Epidermal melanocyte (primary cell): Measurements from ENCODE around the gene WDPCP.
"Not testable (repeated sequence)": the region's sequence is repeated elsewhere in the genome, so short reads cannot be mapped to it uniquely, and the experiment has no call there.

Experiments used
- DNase-seq: peaks from one replicate; pipeline ENCODE4 v3.0.0; 2011; ENCODE audit warnings: low spot score; ENCODE audit not compliant: insufficient read length

WDPCP gene

DNA sequence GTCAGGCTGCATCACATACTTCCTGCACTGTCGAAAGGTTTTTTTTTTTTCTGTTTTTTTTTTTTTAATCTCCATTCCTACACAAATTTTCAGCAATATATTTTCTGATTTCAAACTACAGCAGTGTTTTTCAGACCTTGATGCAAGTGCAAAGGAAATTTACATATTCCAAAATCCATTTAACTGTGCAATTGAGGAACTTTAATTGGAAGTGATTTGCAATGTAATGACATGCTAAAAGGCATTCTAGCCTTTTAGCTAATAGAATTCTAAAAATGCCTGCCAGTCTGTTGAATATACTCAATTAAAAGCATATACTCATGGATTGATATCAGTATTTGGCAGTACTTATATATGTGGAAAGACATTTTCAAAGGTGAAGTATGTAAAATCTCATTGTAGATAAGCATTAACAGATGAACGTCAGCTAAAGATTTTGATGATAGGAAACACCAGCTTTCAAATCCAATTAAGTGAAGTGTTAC is 327.1 kb downstream of the WDPCP start:
- no peak for DNase-seq

DNA sequence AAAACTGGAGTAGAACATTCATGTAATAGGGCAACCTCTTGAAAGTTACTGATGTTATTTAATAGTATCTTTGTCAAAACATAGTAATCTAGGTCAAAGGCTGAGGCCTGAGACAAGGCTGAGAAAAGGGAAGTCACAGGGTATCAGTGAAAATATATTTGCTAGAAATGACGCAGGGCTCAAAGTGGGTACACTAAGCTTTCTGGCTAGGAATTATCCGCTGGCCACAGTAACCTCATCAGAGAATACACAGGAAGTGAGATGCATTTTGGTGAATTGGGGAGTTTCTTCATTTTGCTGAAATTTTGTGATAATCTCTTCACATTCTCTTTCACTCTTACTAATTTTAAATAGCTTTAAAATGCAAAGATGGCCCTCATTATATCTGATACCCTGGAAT is 330.8 kb downstream of the WDPCP start:
- DNase-seq = no peak

DNA sequence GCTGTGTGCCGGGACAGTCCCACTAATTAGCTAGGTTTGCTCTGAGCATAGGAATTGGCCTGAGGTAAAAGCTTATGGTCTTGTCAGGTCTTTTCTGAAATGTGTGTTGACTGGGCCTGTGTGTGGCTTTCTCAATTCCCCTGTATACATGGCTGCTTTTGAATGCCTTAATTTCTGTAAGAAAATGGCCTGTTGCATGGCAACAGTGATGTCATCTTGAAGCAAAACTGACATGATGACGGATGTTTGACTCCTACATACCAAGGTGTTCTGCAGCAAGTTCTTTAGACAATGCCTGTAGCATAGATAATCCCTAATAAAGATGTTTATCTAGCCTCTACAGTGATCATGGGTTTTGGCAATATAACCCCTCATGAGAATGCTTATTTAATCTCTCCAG is 339.1 kb downstream of the WDPCP start:
- DNase-seq = no peak

DNA sequence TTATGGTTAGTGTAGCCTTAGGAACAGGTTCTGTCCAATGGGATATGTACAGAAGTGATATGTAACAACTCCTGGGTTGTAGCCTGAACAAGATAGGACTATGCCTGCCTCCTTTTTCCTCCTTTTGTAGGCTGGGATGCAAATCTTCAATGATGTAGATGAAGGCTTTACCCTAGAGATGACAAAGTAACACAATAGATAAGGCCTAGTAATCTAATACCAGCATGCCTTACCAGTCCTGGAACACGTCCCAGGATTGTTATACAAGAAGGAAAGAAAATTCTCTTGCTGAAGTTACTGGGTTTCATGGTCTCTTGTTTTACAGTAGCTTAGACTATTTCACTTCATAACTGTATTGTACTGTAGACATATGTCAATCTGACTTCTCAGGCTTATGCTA is 345.5 kb downstream of the WDPCP start:
- no peak for DNase-seq

DNA sequence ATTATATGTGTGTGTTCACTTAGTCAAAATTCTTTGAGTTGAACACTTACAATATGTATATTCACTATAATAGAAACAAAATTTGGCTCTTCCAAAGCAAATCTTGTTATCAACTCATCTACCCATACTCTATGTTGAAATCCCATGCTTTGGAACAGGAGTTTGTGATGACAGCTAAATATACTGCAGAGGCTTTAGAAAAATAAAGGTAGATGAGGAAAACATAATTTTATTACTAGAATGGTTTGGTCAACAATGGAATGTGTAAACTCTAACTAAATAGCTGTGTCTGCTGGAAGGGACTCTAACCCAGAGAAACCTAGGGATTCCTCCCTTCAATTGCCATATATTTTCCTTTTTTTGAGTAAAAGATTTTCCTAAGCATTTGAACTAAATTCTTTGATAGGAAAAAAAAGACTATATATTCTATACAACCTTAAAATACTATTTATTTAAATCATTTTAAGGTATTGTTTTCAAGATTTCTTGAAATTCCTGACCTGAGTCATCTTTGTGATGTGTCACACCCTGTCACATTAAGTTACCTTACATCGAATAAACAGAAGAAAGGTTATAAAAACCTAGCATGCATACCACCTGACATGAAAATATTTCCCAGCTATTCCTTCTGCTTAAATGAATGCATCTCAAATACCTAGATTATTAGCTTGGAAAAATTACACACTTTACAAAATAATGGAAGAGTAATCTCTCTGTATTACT is 362.2 kb downstream of the WDPCP start:
- DNase-seq = no peak

DNA sequence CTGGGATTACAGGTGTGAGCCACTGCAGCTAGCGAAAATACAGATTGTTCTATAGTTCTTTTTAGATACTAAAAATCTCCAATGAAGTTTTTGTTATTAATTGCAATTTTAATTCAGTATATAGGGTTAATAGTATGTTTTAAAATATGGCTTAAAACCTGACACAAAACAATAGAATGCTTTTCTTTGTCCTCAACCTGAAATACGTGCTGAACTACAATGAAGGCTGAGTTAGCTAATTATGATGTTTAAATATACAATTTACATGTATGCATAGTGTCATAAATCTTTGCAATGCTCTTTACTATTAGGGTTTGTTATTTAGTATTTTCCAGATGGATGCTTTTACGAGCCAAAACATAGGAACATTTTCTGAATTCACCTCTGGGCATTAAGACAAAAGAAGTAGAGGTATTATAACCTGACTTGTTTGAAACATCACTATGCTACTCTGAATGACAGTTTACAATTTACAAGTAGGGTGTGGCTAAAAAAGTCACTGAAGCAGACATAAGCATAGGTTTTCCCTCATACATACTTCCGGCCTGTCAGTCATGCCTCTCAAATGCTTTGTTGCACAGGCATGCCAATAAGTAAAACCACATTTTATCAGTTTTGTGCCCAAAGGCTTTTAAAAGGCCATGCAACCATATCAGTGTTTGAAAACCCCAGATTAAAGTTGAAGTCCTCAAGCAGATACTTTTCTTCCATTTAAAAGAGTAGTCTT is 369.3 kb downstream of the WDPCP start:
- no peak for DNase-seq

DNA sequence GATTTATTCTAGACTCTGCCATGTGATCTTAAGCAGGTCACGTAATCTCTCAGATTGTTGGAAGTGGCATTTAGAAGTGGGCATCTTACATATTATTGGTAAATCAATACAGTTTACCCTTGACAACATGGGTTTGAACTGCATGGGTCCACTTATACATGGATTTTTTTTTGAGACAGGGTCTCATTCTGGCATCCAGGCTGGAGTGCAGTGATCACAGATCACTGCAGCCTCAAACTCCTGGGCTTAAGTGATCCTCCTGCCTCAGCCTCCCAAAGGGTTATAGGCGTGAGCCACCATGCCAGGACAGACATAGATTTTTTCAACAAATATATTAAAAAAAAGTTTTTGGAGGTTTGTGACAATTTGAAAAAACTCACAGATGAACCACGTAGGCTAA is 393.0 kb downstream of the WDPCP start:
- DNase-seq = no peak

DNA sequence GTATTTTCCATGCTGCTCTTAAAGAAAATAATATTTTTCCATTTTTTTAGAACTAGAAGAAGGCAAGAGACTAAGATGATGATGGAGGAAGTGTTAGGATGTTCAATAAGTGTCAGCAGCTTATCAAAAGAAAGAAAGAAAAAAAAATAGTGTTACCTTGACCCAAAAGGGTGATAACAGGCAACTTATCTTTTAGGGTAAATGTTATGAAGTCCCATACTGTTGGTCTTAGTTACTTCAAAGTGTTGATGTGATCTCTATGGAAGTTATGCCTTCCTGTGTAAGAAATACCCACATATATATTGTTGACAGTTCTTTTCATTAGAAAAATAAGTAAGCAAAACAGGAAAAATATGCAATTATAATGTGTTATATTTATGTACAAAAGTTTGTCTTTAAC is 394.1 kb downstream of the WDPCP start:
- no peak for DNase-seq

DNA sequence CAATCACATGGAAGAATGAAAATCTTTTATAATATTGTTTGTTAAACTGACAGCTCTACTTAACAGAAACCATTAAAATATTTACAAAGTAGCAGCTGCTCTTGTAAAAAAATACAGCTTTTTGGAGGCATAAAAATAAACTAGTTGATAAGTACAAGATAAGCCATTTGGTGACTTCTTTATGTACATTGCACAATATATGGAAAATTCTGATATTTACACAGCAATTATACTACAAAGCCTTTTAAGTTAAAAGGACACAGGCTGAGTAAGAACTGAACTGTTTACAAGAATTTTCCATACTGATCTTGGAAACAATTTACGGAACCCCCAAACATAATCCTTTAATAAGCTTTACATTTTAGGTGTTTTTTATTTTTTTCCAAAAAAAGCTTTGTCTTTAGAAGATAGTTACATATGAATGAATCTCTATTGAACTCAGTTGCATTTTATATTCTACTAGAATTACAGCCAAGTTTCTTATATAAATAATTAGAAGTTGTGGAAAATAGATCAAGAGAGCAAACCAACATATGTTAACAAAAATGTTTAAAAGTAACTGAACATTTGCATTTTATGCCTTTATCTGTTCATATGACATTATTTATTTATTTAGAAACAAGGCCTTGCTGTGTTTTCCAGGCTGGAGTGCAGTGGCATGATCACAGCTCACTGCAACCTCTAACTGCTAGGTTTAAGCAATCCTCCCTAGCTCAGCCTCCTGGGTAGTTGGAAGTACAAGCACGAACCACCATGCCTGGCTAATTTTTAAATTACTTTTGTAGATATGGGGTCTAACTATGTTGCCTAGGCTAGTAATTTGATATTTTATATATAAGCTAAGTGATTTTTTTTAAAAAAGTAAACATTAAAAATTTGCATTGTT is 395.1 kb downstream of the WDPCP start:
- no peak for DNase-seq

DNA sequence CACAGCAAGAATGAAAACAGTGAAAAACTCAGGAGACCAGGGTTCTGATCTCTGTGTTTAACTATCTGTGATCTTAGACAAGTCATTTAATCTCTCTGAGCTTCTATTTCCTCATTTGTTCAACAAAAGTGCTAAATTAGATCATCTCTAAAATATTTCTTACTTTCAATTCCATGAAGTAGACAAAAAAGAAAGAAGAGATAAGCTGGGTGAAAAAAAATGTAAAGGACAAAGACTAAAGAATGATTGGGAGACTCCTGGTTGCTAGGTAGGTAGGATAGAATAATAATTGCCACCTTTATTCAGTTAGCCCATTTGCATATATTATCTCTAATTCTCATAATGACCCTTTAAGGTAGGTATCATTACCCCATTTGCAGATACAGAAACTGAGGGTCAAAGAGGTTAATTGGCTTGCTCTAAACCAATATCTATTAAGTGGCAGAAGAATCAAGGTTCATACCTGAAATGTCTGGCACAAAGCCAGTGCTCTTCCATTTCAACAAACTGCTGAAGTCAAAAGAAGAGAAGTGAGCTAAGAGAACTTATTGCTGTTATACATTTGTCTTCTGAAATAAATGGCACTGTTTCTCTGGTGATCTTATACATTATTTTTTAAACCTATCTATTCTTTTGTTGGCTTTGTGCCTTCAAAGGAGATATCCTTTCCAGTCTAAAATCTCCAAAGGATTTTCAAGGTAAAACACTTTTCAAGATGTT is 395.9 kb downstream of the WDPCP start:
- no peak for DNase-seq

DNA sequence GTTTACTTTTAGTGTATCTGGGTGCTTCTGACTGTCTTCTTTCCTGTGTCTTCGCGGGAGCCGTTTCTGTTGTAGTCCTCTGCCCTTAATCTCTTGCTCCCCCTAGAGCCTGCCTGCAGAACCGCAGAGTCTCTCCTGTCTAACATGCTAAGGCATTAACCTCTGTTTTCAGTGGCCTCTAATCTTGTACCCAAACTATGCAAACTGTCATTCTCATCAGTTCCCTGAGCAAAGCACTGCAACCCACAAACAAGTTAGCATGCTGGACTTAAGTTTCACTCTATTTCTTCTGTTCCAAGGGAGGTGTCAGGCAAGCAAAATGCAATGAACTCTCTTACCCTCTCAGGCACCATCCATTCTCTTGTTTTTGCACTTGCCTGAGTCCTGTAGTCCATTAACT is 399.3 kb downstream of the WDPCP start:
- no peak for DNase-seq

DNA sequence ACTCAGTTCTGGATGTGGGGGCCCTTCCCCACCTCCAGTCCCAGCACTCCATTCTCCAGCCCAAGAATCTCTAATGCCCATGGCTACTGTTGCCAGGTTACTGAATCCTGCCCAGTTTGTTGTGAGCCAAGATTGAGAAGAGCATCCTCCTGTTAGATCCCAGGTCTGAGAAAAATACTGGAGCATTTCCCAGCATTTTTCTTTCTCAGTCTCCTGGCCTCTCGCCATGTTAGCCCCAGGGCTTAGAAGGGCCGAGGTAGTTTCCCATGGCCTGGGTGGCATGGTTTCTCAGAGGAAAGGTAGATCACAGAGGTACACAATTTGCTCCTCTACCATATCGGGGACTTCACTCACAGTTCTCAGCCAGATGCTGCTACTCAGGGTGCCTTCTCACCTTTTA is 401.9 kb downstream of the WDPCP start:
- no peak for DNase-seq

DNA sequence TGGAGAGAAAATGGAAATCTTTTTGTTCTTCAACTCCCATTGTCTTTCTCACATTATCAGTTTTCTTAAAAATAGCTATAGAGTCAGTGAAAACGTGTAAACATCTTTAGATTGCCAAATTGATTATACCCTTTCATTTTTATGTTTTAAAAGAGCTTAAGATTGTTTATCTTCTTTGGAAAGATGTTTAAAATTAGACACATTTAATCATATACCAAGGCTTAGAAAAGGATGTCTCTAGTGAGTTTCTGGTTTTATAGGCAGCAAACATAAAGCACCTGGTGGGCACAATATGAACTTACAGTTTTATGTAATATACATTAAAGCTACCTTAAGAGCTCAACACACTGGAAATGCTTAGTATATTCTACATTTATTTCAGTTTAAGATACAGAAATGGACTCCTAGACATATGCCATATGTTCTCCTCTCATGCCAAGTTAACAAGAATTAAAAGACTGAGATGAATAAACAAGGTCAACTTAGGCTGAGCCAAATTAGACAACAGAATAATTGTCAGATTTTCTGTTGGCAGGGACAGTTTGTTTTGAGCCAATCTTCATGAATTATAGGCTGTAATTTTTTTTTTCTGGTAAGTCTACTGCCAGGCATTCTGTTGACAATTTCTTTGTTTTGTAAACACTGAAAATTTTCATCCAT is 425.0 kb downstream of the WDPCP start:
- DNase-seq = no peak

DNA sequence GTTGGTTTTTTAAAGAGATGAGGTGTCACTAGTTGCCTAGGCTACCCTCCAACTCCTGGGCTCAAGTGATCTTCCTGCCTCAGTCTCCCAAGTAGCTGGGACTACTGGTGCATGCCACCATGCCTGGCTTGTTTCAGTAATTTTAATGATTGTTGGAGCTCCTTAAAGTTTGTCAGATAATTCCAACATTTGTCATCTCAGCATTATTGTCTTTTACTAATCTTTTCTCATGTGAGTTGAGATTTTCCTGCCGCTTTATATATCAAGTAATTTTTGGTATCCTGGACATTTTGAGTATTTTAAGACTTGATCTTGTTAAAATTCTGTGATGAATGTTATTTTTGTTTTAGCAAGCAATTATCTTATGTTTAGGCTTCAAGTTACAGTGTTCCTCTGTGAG is 429.0 kb downstream of the WDPCP start:
- no peak for DNase-seq

DNA sequence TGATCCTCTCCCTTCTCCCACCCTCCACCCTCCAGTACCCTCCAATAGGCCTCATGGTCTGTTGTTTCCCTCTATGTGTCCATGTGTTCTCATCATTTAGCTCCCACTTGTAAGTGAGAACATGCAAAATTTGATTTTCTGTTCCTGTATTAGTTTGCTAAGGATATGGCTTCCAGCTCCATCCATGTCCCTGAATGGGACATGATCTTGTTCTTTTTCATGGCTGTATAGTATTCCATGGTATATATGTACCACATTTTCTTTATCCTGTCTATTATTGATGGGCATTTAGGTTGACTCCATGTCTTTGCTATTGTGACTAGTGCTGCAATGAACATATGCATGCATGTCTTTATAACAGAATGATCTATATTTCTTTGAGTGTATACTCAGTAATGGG is 451.6 kb downstream of the WDPCP start:
- DNase-seq = not testable (repeated sequence)

DNA sequence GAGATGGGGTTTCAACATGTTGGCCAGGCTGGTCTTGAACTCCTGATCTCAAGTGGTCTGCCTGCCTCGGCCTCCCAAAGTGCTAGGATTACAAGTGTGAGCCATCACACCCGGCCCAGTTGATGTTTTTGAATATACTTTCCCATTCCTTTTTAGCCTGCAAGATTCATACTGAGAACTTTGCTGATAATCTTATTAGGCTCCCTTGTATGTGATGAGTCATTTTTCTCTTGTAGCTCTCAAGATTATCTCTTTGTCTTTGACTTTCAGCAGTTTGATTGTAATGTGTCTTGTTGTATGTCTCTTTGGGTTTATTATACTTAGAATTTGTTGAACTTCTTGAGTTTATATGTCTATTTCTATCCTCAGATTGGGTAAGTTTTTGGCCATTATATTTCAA is 456.3 kb downstream of the WDPCP start:
- DNase-seq = no peak

DNA sequence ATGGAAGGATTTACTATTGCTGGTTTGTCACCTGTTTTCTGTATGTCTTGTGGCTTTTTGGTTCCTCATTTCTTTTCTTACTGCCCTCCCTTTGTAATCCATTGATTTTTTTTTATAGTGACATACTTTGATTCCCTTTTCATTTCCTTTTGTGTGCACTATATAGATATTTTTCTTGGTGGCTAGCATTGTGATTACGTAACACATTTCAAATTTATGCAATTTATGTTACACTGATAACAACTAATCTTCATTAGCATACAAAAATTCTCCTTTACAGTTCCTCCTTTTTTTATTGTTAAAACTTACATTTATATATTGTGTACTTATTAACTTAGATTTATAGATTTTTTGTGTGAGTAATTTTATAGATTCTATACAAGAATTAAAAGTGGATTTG is 457.1 kb downstream of the WDPCP start:
- DNase-seq = no peak

DNA sequence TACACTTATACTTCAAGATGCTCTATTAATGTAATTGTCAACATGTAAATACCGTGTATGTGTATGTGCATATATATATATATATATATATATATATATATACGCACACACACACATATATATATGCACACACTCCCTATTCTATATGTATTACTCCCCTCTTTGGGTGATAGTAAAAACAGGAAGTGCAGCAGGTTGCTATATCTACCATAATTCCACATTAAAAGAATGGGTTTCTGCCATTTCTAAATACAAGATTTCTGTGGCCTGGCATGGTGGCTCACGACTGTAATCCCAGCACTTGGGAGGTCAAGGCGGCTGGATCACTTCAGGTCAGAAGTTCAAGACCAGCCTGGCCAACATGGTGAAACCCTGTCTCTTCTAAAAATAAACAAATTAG is 460.7 kb downstream of the WDPCP start:
- DNase-seq = no peak

DNA sequence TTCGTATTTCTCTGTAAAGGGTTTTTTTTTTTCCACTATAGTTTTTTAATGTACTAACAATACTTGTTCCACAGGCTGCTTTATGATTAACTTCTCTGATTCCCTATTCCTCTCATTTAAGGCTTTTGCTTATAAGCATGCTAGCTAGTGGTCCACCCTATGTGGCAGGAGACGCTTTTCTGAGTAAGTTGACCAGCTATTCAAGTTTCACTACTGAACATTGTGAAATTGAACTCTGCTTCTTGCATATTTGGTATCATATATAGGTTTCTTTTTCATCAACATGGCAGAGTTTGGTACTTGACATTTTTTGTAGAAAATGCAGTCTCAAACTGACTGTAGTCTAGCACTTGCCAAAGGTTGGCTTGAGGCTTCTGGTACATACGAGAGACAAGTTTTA is 463.4 kb downstream of the WDPCP start:
- DNase-seq = no peak

DNA sequence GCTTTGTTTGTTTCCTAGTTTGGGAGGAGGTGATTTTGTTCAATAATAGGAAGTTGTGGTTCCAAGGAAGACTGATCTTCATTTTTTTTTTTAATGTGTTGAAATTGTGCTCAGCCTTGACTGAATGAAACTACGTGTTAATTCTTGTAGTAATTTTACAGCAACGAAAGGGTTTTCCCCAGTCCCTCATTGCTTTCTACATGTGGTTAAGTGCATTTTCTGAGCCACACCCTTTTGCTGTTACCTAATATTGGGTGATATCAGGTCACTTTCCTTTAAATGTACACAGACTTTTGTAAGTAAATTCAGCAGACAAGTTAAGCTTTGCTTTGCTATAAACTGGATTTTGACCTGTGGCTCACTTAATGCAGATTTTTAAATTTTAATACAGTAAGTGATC is 464.1 kb downstream of the WDPCP start:
- no peak for DNase-seq

DNA sequence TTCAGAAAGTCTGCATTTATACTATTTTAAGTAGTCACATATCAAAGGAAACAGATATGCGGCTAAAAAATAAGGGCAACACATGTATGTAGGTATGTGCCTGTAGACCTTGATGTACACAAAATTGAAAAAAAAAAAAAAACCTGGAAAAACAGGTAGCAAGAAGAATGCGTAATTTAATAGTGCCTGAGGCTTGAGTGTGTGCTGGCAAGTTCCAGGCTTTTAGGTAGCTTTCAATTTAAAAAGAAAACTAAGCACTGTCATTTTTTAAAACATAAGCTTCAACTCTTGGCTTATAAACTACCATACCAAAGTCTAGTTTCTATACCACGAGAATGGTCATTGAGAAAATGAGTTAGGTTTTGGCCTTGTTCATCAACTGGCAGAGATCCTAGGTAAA is 465.4 kb downstream of the WDPCP start:
- DNase-seq = no peak
